Chondrocyte (in vitro differentiated cells): ENCODE measurements around the gene MACROD2. TPM values are rescaled to one million over a fixed set of nuclear protein-coding genes. Genes with fewer than 3 reads are reported as not detected.
"Not testable (repeated sequence)": the region's sequence is repeated elsewhere in the genome, so short reads cannot be mapped to it uniquely, and the experiment has no call there.

Source experiments
- DNase-seq: peaks from one replicate; pipeline ENCODE4 v3.0.0; 2021; ENCODE audit warnings: mixed read lengths, low spot score
- H3K27ac Mint-ChIP-seq: one replicate; pipeline ENCODE4 v1.8.0; 2021; ENCODE audit warnings: mild to moderate bottlenecking, moderate library complexity, mixed read lengths; ENCODE audit not compliant: unreplicated experiment
- H3K27me3 Mint-ChIP-seq: 2 replicates; pipeline ENCODE4 v1.8.0; 2021; ENCODE audit warnings: low read depth, mixed read lengths
- H3K36me3 Mint-ChIP-seq: 2 replicates; pipeline ENCODE4 v1.8.0; 2021; ENCODE audit warnings: low read depth, mixed read lengths
- H3K4me1 Mint-ChIP-seq: 2 replicates; pipeline ENCODE4 v1.8.0; 2021; ENCODE audit warnings: low read depth, mild to moderate bottlenecking, mixed read lengths
- H3K4me3 Mint-ChIP-seq: one replicate; pipeline ENCODE4 v1.8.0; 2021; ENCODE audit warnings: mild to moderate bottlenecking, moderate library complexity, mixed read lengths; ENCODE audit not compliant: unreplicated experiment
- H3K9me3 Mint-ChIP-seq: 2 replicates; pipeline ENCODE4 v1.8.0; 2021; ENCODE audit warnings: low read depth, mixed read lengths
- CTCF ChIP-seq: fragments of 200-600 bp; sonication (generic); IDR thresholded peaks from 2 replicates; pipeline ENCODE4 v1.5.0; 2021; ENCODE audit warnings: antibody characterized with exemption, mild to moderate bottlenecking, moderate library complexity
- total RNA-seq: library from RNA; stranded (reverse); gene quantifications from 3 replicates; pipeline ENCODE4 v1.2.1, GENCODE V29; 2021

The MACROD2 gene
- total RNA-seq, 1 donor from 2014 or later, result 3.2 TPM

GRCh38 chr20:13984211-13984610 lies 11.1 kb upstream of the MACROD2 start:
- H3K9me3 Mint-ChIP-seq, result peaks cover 6% of the 10 kb centered on the region
- TF ChIP-seq CTCF, result no peak

GRCh38 chr20:13990465-13990864 lies 4.9 kb upstream of the MACROD2 start, which contains the start of gene SEL1L2:
Gene SEL1L2, minus strand, starts transcription at chr20:13990614. Its CDS starts 80 bp downstream, at chr20:13990534.
- H3K27me3 Mint-ChIP-seq, result peaks cover 8% of the 10 kb centered on the region
- TF ChIP-seq CTCF, result no peak
- H3K27ac Mint-ChIP-seq, result no peak within 1 kb of the TSS
- DNase-seq, result no peak
- H3K9me3 Mint-ChIP-seq, result peaks cover 30% of the 10 kb centered on the region
- H3K4me1 Mint-ChIP-seq, result no peaks in the 10 kb centered on the region
- peaks cover 3% of the 10 kb centered on the region for H3K36me3 Mint-ChIP-seq
- no peak within 1 kb of the TSS for H3K4me3 Mint-ChIP-seq

More at GRCh38 chr20:13984211-13984610, 11.1 kb upstream of the MACROD2 start:
- Mint-ChIP-seq H3K4me1 (no peaks in the 10 kb centered on the region), H3K27me3 (peaks cover 16% of the 10 kb centered on the region), H3K4me3 (no peak overlapping the region), H3K27ac (no peak overlapping the region), H3K36me3 (no peaks in the 10 kb centered on the region)
- no peak for DNase-seq

- no peak overlapping the region for H3K27ac Mint-ChIP-seq
- H3K9me3 Mint-ChIP-seq, result peaks cover 30% of the 10 kb centered on the region
- no peak for DNase-seq
- TF ChIP-seq CTCF, result no peak
- H3K27me3 Mint-ChIP-seq, result peaks cover 6% of the 10 kb centered on the region
- H3K4me3 Mint-ChIP-seq, result no peak overlapping the region
- H3K36me3 Mint-ChIP-seq, result peaks cover 3% of the 10 kb centered on the region
- peaks cover 3% of the 10 kb centered on the region for H3K4me1 Mint-ChIP-seq
These were observed 4.0 kb upstream of the MACROD2 start for GRCh38 chr20:13991311-13991710.

GRCh38 chr20:13991955-13992354 lies 3.4 kb upstream of the MACROD2 start:
- H3K4me3 Mint-ChIP-seq, H3K4me1 Mint-ChIP-seq, H3K27me3 Mint-ChIP-seq, H3K27ac Mint-ChIP-seq, DNase-seq, H3K36me3 Mint-ChIP-seq: not testable (repeated sequence)
- peaks cover 30% of the 10 kb centered on the region for H3K9me3 Mint-ChIP-seq

GRCh38 chr20:13995841-13996240 lies 525 bp downstream of the MACROD2 start:
- DNase-seq, result peak; percentile 71

More at GRCh38 chr20:13995841-13996240, 525 bp downstream of the MACROD2 start:
- no peaks in the 10 kb centered on the region for H3K27me3 Mint-ChIP-seq
- no peak overlapping the region for H3K27ac Mint-ChIP-seq
- H3K4me1 Mint-ChIP-seq, result peaks cover 6% of the 10 kb centered on the region
- H3K9me3 Mint-ChIP-seq, result peaks cover 24% of the 10 kb centered on the region
- H3K4me3 Mint-ChIP-seq, result peak overlapping the region; percentile 82
- peaks cover 3% of the 10 kb centered on the region for H3K36me3 Mint-ChIP-seq
- TF ChIP-seq CTCF, result peak; percentile 30
